B cell (primary cell): ENCODE measurements around the gene PALM. TPM values are rescaled to one million over a fixed set of nuclear protein-coding genes. Genes with fewer than 3 reads are reported as not detected.

Source experiments
- ATAC-seq: fragments of 200-7000 bp; cut with Tn5 transposase; one replicate; pipeline ENCODE4 v1.10.0; 2021; ENCODE audit warnings: low read depth, mild to moderate bottlenecking, moderate number of reproducible peaks, moderate library complexity
- CTCF ChIA-PET: fragments of 350-600 bp; sonication (Branson Sonifier 250); formaldehyde crosslinking; loops from one replicate; lab custom pipeline; 2021; ENCODE audit warnings: antibody characterized with exemption, inconsistent platforms; lab: Charles Lee
- POLR2A ChIA-PET: fragments of 350-600 bp; sonication (Branson Sonifier 250); formaldehyde crosslinking; loops from one replicate; lab custom pipeline; 2021; ENCODE audit warnings: antibody characterized with exemption; lab: Charles Lee
- DNase-seq: peaks from one replicate; pipeline ENCODE4 v3.0.0; 2013
- H2AFZ ChIP-seq: 2 replicates; pipeline ENCODE4 v1.6.1; 2012; ENCODE audit warnings: mild to moderate bottlenecking, low read depth, low read length; ENCODE audit not compliant: insufficient read depth, poor library complexity, severe bottlenecking
- H3K27ac ChIP-seq, 2 donors: 1 replicate in 1 of 2; 2 replicates in 1 of 2; pipeline ENCODE4 v1.5.1; 2012 to 2013; ENCODE audit warnings: low read length in 2 of 2, mild to moderate bottlenecking in 2 of 2, moderate library complexity in 1 of 2
- H3K27me3 ChIP-seq, 4 experiments: fragments of 200-600 bp in 1 of 4; sonication (generic) in 1 of 4; replicated peaks in 1 of 4; 1 replicate in 2 of 4; 2 replicates in 2 of 4; pipeline versions ENCODE4 v1.6.1 to v1.7.0; 2013 to 2016; ENCODE audit warnings: low read length in 3 of 4, mild to moderate bottlenecking in 2 of 4, mixed read lengths in 1 of 4, moderate library complexity in 1 of 4; ENCODE audit not compliant: insufficient read depth in 4 of 4, control insufficient read depth in 3 of 4; ENCODE audit errors: control extremely low read depth in 1 of 4
- H3K36me3 ChIP-seq, 2 experiments: replicated peaks in 1 of 2; 1 replicate in 1 of 2; 2 replicates in 1 of 2; pipeline versions ENCODE4 v1.6.1 to v1.7.1; 2013; ENCODE audit warnings: low read length in 1 of 2; ENCODE audit not compliant: insufficient read depth in 2 of 2, control insufficient read depth in 1 of 2; ENCODE audit errors: control extremely low read depth in 1 of 2, extremely low read depth in 1 of 2
- H3K4me1 ChIP-seq, 2 donors: fragments of 200-600 bp in 1 of 2; sonication (generic) in 1 of 2; 1 replicate in 1 of 2; 2 replicates in 1 of 2; pipeline versions ENCODE4 v1.5.1 to v1.6.1; 2013 to 2017; ENCODE audit warnings: low read length in 2 of 2; ENCODE audit not compliant: control insufficient read depth in 2 of 2, insufficient read depth in 2 of 2
- H3K4me2 ChIP-seq: replicated peaks from 2 replicates; pipeline ENCODE3; 2012; ENCODE audit warnings: mild to moderate bottlenecking, low read depth, low read length; ENCODE audit not compliant: poor library complexity, severe bottlenecking
- H3K4me3 ChIP-seq, 5 experiments: fragments of 200-600 bp in 1 of 5; sonication (generic) in 1 of 5; 1 replicate in 3 of 5; 2 replicates in 2 of 5; pipeline versions ENCODE4 v1.5.1 to v1.7.0; 2011 to 2016; ENCODE audit warnings: low read length in 4 of 5, mild to moderate bottlenecking in 4 of 5, low read depth in 2 of 5, control low read depth in 1 of 5, moderate library complexity in 1 of 5; ENCODE audit not compliant: insufficient read depth in 1 of 5; ENCODE audit errors: control extremely low read depth in 1 of 5, extremely low read depth in 1 of 5
- H3K79me2 ChIP-seq: fragments of 200-600 bp; sonication (generic); one replicate; pipeline ENCODE4 v1.6.0; 2016; ENCODE audit warnings: low read length; ENCODE audit not compliant: control insufficient read depth, insufficient read depth
- H3K9ac ChIP-seq: fragments of 200-600 bp; sonication (generic); 2 replicates; pipeline ENCODE4 v1.6.1; 2017; ENCODE audit warnings: mild to moderate bottlenecking, low read length, moderate library complexity
- H3K9me3 ChIP-seq, 3 donors: one replicate each; pipeline versions ENCODE4 v1.6.1 to v1.7.1; 2013; ENCODE audit warnings: low read length in 2 of 3; ENCODE audit not compliant: control insufficient read depth in 2 of 3, insufficient read depth in 1 of 3; ENCODE audit errors: control extremely low read depth in 1 of 3
- H4K20me1 ChIP-seq: 2 replicates; pipeline ENCODE4 v1.6.0; 2012; ENCODE audit warnings: mild to moderate bottlenecking, low read length; ENCODE audit not compliant: insufficient read depth, control insufficient read depth, poor library complexity, severe bottlenecking
- H3K27ac Mint-ChIP-seq: one replicate; pipeline ENCODE4 v1.8.0; 2021; ENCODE audit warnings: mixed read lengths
- H3K27me3 Mint-ChIP-seq: one replicate; pipeline ENCODE4 v1.8.0; 2021; ENCODE audit warnings: mixed read lengths
- H3K4me1 Mint-ChIP-seq: one replicate; pipeline ENCODE4 v1.8.0; 2021; ENCODE audit warnings: mixed read lengths
- H3K4me3 Mint-ChIP-seq: one replicate; pipeline ENCODE4 v1.8.0; 2021; ENCODE audit warnings: mixed read lengths
- H3K9me3 Mint-ChIP-seq: one replicate; pipeline ENCODE4 v1.8.0; 2022; ENCODE audit warnings: mixed read lengths; ENCODE audit not compliant: insufficient read depth
- CTCF ChIP-seq: fragments of 200-600 bp; IDR thresholded peaks from one replicate; pipeline ENCODE4 v1.8.0; 2022; ENCODE audit warnings: antibody characterized with exemption, mild to moderate bottlenecking
- WGBS: methylation state at CpG from one replicate; pipeline ENCODE4 v1.1.5; 2013; ENCODE audit warnings: missing lambda C conversion rate; ENCODE audit not compliant: insufficient coverage; 5-methylcytosine and 5-hydroxymethylcytosine counted together
- intact Hi-C: fragments of 100-400 bp; cut with micrococcal nuclease; formaldehyde crosslinking; loops from one replicate; pipeline ENCODE4 v1.10.0; 2022
- polyA plus RNA-seq: library from polyadenylated mRNA; depleted of rRNA; stranded (reverse); fragments of >200 nt; gene quantifications from 2 replicates; pipeline ENCODE4 v1.2.3, GENCODE V29; 2012
- total RNA-seq, 2 donors: library from RNA; stranded (reverse); fragments of 120-200 nt in 1 of 2; gene quantifications; 1 replicate in 1 of 2; 2 replicates in 1 of 2; pipeline versions ENCODE4 v1.2.3 to v1.2.4, GENCODE V29; 2013 to 2022

PALM gene
- total and polyA plus RNA-seq, 2 donors (not counting 1 experiment from before 2014, with no cell fraction given): 0.15 TPM; not detected in 1

- Mint-ChIP-seq H3K4me3 (no peak overlapping the region), H3K27ac (no peak overlapping the region)
- DNase-seq: no peak
These were observed 25.9 kb upstream of the PALM start for GRCh38 chr19:682678-683320.

More at GRCh38 chr19:682678-683320, 25.9 kb upstream of the PALM start:
- peaks cover 0 to 29% (median 0%) of the 10 kb centered on the region in 3 donors for H3K9me3 ChIP-seq
- no peak overlapping the region for H3K9ac ChIP-seq
- ChIA-PET CTCF (no interaction called here), POLR2A (no interaction called here)
- no peak for ATAC-seq
- no peak overlapping the region for H3K4me3 ChIP-seq
- intact Hi-C loops: no loop called here
- peaks cover 0 to 8% (median 0%) of the 10 kb centered on the region in 4 experiments for H3K27me3 ChIP-seq
- 92% methylated on average over 20 of the region's 25 CpGs for WGBS
- Mint-ChIP-seq H3K27me3 (no peaks in the 10 kb centered on the region), H3K9me3 (no peaks in the 10 kb centered on the region), H3K4me1 (peaks cover 6% of the 10 kb centered on the region)
- no peak for TF ChIP-seq CTCF
- H3K4me1 ChIP-seq: peaks cover 6 to 21% of the 10 kb centered on the region in 2 donors
- no peak overlapping the region for H3K4me2 ChIP-seq
- no peak overlapping the region for H2AFZ ChIP-seq
- no peaks in the 10 kb centered on the region for H3K36me3 ChIP-seq
- H3K27ac ChIP-seq: no peak overlapping the region
- peaks cover 14% of the 10 kb centered on the region for H4K20me1 ChIP-seq
- no peaks in the 10 kb centered on the region for H3K79me2 ChIP-seq
